GM19395 (cell line): ENCODE results near the gene LAMTOR1.
"Not testable (repeated sequence)": the region's sequence is repeated elsewhere in the genome, so short reads cannot be mapped to it uniquely, and the experiment has no call there.

Experiments used
- ATAC-seq: cut with Tn5 transposase; IDR thresholded peaks from one replicate; pipeline ENCODE4 v1.9.1; 2021; ENCODE audit warnings: mild to moderate bottlenecking, moderate library complexity; ENCODE audit not compliant: unreplicated experiment

The LAMTOR1 gene

GRCh38 chr11:72102946-72103753 is at the start of gene LAMTOR1:
Gene LAMTOR1 (minus strand): TSS chr11:72103297. CDS start chr11:72103224, 73 bp downstream.
- ATAC-seq: peak; percentile 87

GRCh38 chr11:72150882-72151281 is 47.8 kb upstream of the LAMTOR1 start:
- ATAC-seq: no peak

GRCh38 chr11:72146625-72147024 is 43.5 kb upstream of the LAMTOR1 start:
- no peak for ATAC-seq

- ATAC-seq: no peak
These were observed 41.9 kb upstream of the LAMTOR1 start for GRCh38 chr11:72144807-72145565.

- not testable (repeated sequence) for ATAC-seq
These were observed 39.4 kb upstream of the LAMTOR1 start for GRCh38 chr11:72142543-72142942.

- not testable (repeated sequence) for ATAC-seq
These were observed 39.0 kb upstream of the LAMTOR1 start for GRCh38 chr11:72142086-72142485.

GRCh38 chr11:72141066-72141465 is 38.0 kb upstream of the LAMTOR1 start:
- no peak for ATAC-seq

- ATAC-seq: no peak
These were observed 37.6 kb upstream of the LAMTOR1 start for GRCh38 chr11:72140661-72141060.

GRCh38 chr11:72139500-72139899 is 36.4 kb upstream of the LAMTOR1 start:
- ATAC-seq: no peak

GRCh38 chr11:72138821-72139390 is 35.8 kb upstream of the LAMTOR1 start:
- ATAC-seq: no peak

- no peak for ATAC-seq
These were observed 33.7 kb upstream of the LAMTOR1 start for GRCh38 chr11:72136684-72137262.

GRCh38 chr11:72135891-72136683 is 33.0 kb upstream of the LAMTOR1 start:
- no peak for ATAC-seq

GRCh38 chr11:72135473-72135872 is 32.4 kb upstream of the LAMTOR1 start, which contains the start of gene FOLR3:
Gene FOLR3 (plus strand): TSS chr11:72135725. CDS start chr11:72135953, 228 bp downstream.
- ATAC-seq: not testable (repeated sequence)

GRCh38 chr11:72132646-72133045 is 29.5 kb upstream of the LAMTOR1 start:
- no peak for ATAC-seq

- ATAC-seq: no peak
These were observed 26.3 kb upstream of the LAMTOR1 start for GRCh38 chr11:72129381-72129780.

GRCh38 chr11:72127923-72128322 is 24.8 kb upstream of the LAMTOR1 start:
- no peak for ATAC-seq

GRCh38 chr11:72125956-72126355 is 22.9 kb upstream of the LAMTOR1 start:
- ATAC-seq: no peak

GRCh38 chr11:72124046-72124445 is 20.9 kb upstream of the LAMTOR1 start:
- no peak for ATAC-seq

GRCh38 chr11:72123117-72123653 is 20.1 kb upstream of the LAMTOR1 start:
- no peak for ATAC-seq

- ATAC-seq: no peak
These were observed 19.5 kb upstream of the LAMTOR1 start for GRCh38 chr11:72122607-72123006.
